Measurements from ENCODE around the gene BICRAL. TPM values are rescaled to one million over a fixed set of nuclear protein-coding genes. Genes with fewer than 3 reads are reported as not detected.
A peak's percentile ranks its signal among the peaks of the same experiment; 100 is the strongest.
"Not testable (repeated sequence)": the region's sequence is repeated elsewhere in the genome, so short reads cannot be mapped to it uniquely, and the experiment has no call there.

Gene BICRAL
- total RNA-seq, 1 experiment from 2014 or later: 6.9 TPM

DNA sequence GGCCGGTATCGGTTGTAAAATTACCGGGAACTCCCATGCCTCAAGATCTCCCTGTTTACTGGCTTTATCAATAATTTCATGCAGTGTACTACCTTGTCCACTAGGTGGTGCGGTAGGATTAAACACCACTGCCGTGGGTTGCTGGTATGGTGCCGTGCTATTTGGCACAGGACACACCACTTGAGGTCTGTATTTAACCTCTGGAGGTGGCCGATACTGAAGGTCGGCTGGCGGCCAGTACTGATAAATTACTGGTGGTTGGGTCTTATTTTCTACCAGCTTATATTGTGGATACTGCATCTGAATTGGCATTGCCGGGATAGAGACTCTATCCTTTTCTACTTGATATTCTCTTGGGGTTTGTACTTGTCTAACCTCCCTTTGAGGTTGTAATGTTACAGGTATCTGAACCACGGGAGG, 119.7 kb downstream of the BICRAL start:
- peaks cover 33% of the 10 kb centered on the region for H3K4me1 ChIP-seq (ENCODE audit: insufficient read depth, low read length, poor library complexity, severe bottlenecking)
- H3K27ac ChIP-seq (ENCODE audit: low read depth, low read length, poor library complexity, severe bottlenecking): no peak overlapping the region
- intact Hi-C loops (cut with micrococcal nuclease; ENCODE audit: unreplicated experiment): loop anchor here (1.0 to 5.0 kb wide), 4 partner anchors 111 to 616 kb away; partner anchors contain the start of genes KLHDC3, MEA1 and POLR1C
- no TSS peak for BruUV-seq (replicated peaks)
- H3K36me3 ChIP-seq (ENCODE audit: insufficient read depth, low read length, poor library complexity, severe bottlenecking): no peaks in the 10 kb centered on the region
- H3K9me3 ChIP-seq (ENCODE audit: low read depth, low read length, poor library complexity, severe bottlenecking): no peaks in the 10 kb centered on the region
- TF ChIP-seq EZH2 (IDR thresholded peaks at IDR 0.05; ENCODE audit: borderline replicate concordance, low read depth, low read length, poor library complexity, severe bottlenecking): no peak
- TF ChIP-seq, protein P1, sequence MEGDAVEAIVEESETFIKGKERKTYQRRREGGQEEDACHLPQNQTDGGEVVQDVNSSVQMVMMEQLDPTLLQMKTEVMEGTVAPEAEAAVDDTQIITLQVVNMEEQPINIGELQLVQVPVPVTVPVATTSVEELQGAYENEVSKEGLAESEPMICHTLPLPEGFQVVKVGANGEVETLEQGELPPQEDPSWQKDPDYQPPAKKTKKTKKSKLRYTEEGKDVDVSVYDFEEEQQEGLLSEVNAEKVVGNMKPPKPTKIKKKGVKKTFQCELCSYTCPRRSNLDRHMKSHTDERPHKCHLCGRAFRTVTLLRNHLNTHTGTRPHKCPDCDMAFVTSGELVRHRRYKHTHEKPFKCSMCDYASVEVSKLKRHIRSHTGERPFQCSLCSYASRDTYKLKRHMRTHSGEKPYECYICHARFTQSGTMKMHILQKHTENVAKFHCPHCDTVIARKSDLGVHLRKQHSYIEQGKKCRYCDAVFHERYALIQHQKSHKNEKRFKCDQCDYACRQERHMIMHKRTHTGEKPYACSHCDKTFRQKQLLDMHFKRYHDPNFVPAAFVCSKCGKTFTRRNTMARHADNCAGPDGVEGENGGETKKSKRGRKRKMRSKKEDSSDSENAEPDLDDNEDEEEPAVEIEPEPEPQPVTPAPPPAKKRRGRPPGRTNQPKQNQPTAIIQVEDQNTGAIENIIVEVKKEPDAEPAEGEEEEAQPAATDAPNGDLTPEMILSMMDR (conservative IDR thresholded peaks at IDR 0.05; ENCODE audit: low read depth, low read length): peak; percentile 89
- ChIA-PET CTCF (interaction anchor here (0.6 kb wide), 1 partner anchor 410 kb away, joined by 4 read pairs; no protein-coding TSS in a partner anchor), POLR2A (ENCODE audit: low non-redundant PET) (no interaction called here)
- H3K27me3 ChIP-seq (replicated peaks; ENCODE audit: insufficient read depth, low read depth, low read length, poor library complexity): no peaks in the 10 kb centered on the region
- DNase-seq (ENCODE audit: low spot score): peak; percentile 92
- H3K4me3 ChIP-seq (ENCODE audit: low read depth, low read length, poor library complexity, severe bottlenecking): peak overlapping the region; percentile 25

DNA sequence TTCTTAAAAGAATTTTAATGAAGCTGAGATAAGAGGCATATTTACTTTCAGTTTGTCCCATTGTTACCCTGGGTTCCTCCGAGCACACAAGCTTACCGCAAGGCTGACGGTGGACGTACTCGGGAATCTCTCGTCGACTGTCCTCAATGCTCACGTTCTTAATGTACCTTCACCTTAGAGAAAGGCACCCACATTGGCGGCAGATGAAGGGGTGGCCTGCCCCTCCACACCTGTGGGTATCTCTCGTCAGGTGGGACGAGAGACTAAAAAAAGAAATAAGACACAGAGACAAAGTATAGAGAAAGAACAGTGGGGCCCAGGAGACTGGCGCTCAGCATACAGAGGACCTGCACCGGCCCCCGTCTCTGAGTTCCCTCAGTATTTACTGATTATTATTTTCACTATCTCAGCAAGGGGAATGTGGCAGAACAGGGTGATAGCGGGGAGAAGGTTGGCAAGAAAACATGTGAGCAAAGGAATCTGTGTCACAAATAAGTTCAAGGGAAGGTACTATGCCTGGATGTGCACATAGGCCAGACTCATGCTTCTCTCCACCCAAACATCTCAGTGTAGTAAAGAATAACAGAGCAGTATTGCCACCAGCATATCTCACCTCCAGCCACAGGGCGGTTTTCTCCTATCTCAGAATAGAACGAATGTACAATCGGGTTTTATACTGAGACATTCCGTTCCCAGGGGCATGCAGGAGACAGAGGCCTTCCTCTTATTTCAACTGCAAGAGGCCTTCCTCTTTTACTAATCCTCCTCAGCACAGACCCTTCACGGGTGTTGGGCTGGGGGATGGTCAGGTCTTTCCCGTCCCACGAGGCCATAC, 120.8 kb downstream of the BICRAL start:
- DNase-seq (ENCODE audit: low spot score); H3K27me3 ChIP-seq (replicated peaks; ENCODE audit: insufficient read depth, low read depth, low read length, poor library complexity); H3K36me3 ChIP-seq (ENCODE audit: insufficient read depth, low read length, poor library complexity, severe bottlenecking); BruUV-seq (replicated peaks); H3K9me3 ChIP-seq (ENCODE audit: low read depth, low read length, poor library complexity, severe bottlenecking); POLR2A ChIA-PET (ENCODE audit: low non-redundant PET): not testable (repeated sequence)
- CTCF ChIA-PET: interaction anchor here (0.8 kb wide), 1 partner anchor 241 kb away, joined by 3 read pairs; no protein-coding TSS in a partner anchor
- Histone ChIP-seq H3K27ac (ENCODE audit: low read depth, low read length, poor library complexity, severe bottlenecking) (peak overlapping the region; percentile 37), H3K4me3 (ENCODE audit: low read depth, low read length, poor library complexity, severe bottlenecking) (peak overlapping the region; percentile 25), H3K4me1 (ENCODE audit: insufficient read depth, low read length, poor library complexity, severe bottlenecking) (peaks cover 32% of the 10 kb centered on the region)
- intact Hi-C loops (cut with micrococcal nuclease; ENCODE audit: unreplicated experiment): loop anchor here (5.0 kb wide), 2 partner anchors 110 to 240 kb away; partner anchors contain the start of genes KLHDC3 and MEA1

DNA sequence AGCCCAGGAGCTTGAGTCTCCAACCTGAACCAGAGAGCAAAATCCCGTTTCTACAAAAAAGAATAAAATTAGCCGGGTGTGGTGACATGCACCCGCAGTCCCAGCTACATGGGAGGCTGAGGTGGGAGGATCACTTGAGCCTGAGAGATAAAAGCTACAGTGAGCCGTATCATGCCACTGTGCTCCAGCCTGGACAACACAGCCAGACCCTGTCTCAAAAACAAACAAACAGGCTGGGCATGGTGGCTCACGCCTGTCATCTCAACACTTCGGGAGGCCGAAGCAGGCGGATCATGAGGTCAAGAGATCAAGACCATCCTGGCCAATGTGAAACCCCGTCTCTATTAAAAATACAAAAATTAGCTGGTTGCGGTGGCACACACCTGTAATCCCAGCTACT, 122.6 kb downstream of the BICRAL start:
- POLR2A ChIA-PET (ENCODE audit: low non-redundant PET): no interaction called here
- Histone ChIP-seq H3K27me3 (replicated peaks; ENCODE audit: insufficient read depth, low read depth, low read length, poor library complexity) (no peaks in the 10 kb centered on the region), H3K27ac (ENCODE audit: low read depth, low read length, poor library complexity, severe bottlenecking) (no peak overlapping the region), H3K4me3 (ENCODE audit: low read depth, low read length, poor library complexity, severe bottlenecking) (no peak overlapping the region), H3K36me3 (ENCODE audit: insufficient read depth, low read length, poor library complexity, severe bottlenecking) (no peaks in the 10 kb centered on the region), H3K9me3 (ENCODE audit: low read depth, low read length, poor library complexity, severe bottlenecking) (no peaks in the 10 kb centered on the region), H3K4me1 (ENCODE audit: insufficient read depth, low read length, poor library complexity, severe bottlenecking) (peaks cover 26% of the 10 kb centered on the region)
- CTCF ChIA-PET: interaction anchor here (0.7 kb wide), 3 partner anchors 80 to 1170 kb away, joined by 4 to 6 read pairs (median 4); partner anchors contain the start of gene PPP2R5D
- BruUV-seq (replicated peaks): no TSS peak
- intact Hi-C loops (cut with micrococcal nuclease; ENCODE audit: unreplicated experiment): loop anchor here (5.0 kb wide), 2 partner anchors 108 to 238 kb away; partner anchors contain the start of genes KLHDC3 and MEA1
- TF ChIP-seq, protein P1 (conservative IDR thresholded peaks at IDR 0.05; ENCODE audit: low read depth, low read length): no peak
- TF ChIP-seq EZH2 (IDR thresholded peaks at IDR 0.05; ENCODE audit: borderline replicate concordance, low read depth, low read length, poor library complexity, severe bottlenecking): no peak
- no peak for DNase-seq (ENCODE audit: low spot score)

All from A673 (cell line).